H1 (cell line): Measurements from ENCODE around the gene NUDT9. TPM values are rescaled to one million over a fixed set of nuclear protein-coding genes. Genes with fewer than 3 reads are reported as not detected.

Experiments
- ASH2L ChIP-seq: fragments of 200-600, 300-600 bp; sonication (generic); IDR thresholded peaks from one replicate; pipeline ENCODE4 v1.7.1; 2017; ENCODE audit warnings: low read length
- ATF2 ChIP-seq: IDR thresholded peaks from 2 replicates; pipeline ENCODE4 v1.6.1; 2012; ENCODE audit warnings: low read length, inconsistent platforms
- BACH1 ChIP-seq: IDR thresholded peaks from 2 replicates; pipeline ENCODE4 v1.6.1; 2012; ENCODE audit warnings: low read length, improper control_type of control experiment
- BRCA1 ChIP-seq: IDR thresholded peaks from 2 replicates; pipeline ENCODE4 v1.6.1; 2012; ENCODE audit warnings: low read depth, low read length, improper control_type of control experiment
- CBX5 ChIP-seq: fragments of 300-800, 300-1000 bp; sonication (generic); IDR thresholded peaks from 2 replicates; pipeline ENCODE4 v1.7.1; 2016; ENCODE audit warnings: antibody characterized with exemption, low read length, low read depth
- CBX8 ChIP-seq: fragments of 300-800, 300-1000 bp; sonication (generic); IDR thresholded peaks from 2 replicates; pipeline ENCODE4 v1.7.1; 2016; ENCODE audit warnings: low read depth, low read length, borderline replicate concordance
- CREB1 ChIP-seq: IDR thresholded peaks from 2 replicates; pipeline ENCODE4 v1.6.1; 2012; ENCODE audit warnings: inconsistent platforms
- EGR1 ChIP-seq: IDR thresholded peaks from 2 replicates; pipeline ENCODE4 v1.6.1; 2011; ENCODE audit warnings: low read depth, low read length, borderline replicate concordance
- EZH2 ChIP-seq: fragments of 200-600 bp; sonication (generic); IDR thresholded peaks from 2 replicates; pipeline ENCODE4 v1.7.1; 2012; ENCODE audit warnings: low read depth, mild to moderate bottlenecking, moderate library complexity, low read length, inconsistent platforms; ENCODE audit not compliant: severe bottlenecking
- HDAC6 ChIP-seq: IDR thresholded peaks from one replicate; pipeline ENCODE4 v1.7.1; 2012; ENCODE audit warnings: low read depth, mild to moderate bottlenecking, inconsistent platforms, low read length, moderate library complexity
- JUN ChIP-seq: IDR thresholded peaks from 2 replicates; pipeline ENCODE4 v1.6.1; 2011; ENCODE audit warnings: low read depth, mild to moderate bottlenecking, improper control_type of control experiment, low read length
- MAX ChIP-seq: IDR thresholded peaks from 2 replicates; pipeline ENCODE4 v1.6.1; 2012; ENCODE audit warnings: inconsistent platforms
- NANOG ChIP-seq: IDR thresholded peaks from 2 replicates; pipeline ENCODE4 v1.6.1; 2011; ENCODE audit warnings: low read length, low read depth, mild to moderate bottlenecking, inconsistent platforms; ENCODE audit not compliant: insufficient read depth, poor library complexity, severe bottlenecking
- RNF2 ChIP-seq: fragments of 200-900, 300-1000 bp; sonication (generic); IDR thresholded peaks from 2 replicates; pipeline ENCODE4 v1.7.1; 2016; ENCODE audit warnings: borderline replicate concordance, low read depth, mild to moderate bottlenecking, antibody characterized with exemption, low read length; ENCODE audit not compliant: poor library complexity, severe bottlenecking; ENCODE audit errors: missing control alignments
- RXRA ChIP-seq: IDR thresholded peaks from 2 replicates; pipeline ENCODE4 v1.6.1; 2011; ENCODE audit warnings: low read depth, mild to moderate bottlenecking, low read length, moderate library complexity; ENCODE audit not compliant: insufficient read depth
- SAP30 ChIP-seq: fragments of 300-600 bp; sonication (generic); IDR thresholded peaks from 2 replicates; pipeline ENCODE4 v1.7.1; 2012; ENCODE audit warnings: low read length, moderate library complexity, mild to moderate bottlenecking, inconsistent platforms; ENCODE audit not compliant: insufficient read depth, insufficient replicate concordance
- SIRT6 ChIP-seq: IDR thresholded peaks from one replicate; pipeline ENCODE4 v1.7.1; 2012; ENCODE audit warnings: low read length, inconsistent platforms
- SIX5 ChIP-seq: IDR thresholded peaks from 2 replicates; pipeline ENCODE4 v1.6.1; 2011; ENCODE audit warnings: mild to moderate bottlenecking, low read depth, low read length
- SRF ChIP-seq: IDR thresholded peaks from 2 replicates; pipeline ENCODE4 v1.6.1; 2011; ENCODE audit warnings: mild to moderate bottlenecking, low read depth, low read length, moderate library complexity
- YY1 ChIP-seq: IDR thresholded peaks from 2 replicates; pipeline ENCODE4 v1.6.1; 2011; ENCODE audit warnings: low read depth, mild to moderate bottlenecking, low read length
- polyA plus RNA-seq, 7 experiments: library from polyadenylated mRNA; depleted of rRNA in 3 of 7; stranded (reverse) in 5 of 7; unstranded in 2 of 7; fragments of >200 nt in 5 of 7; fragments of 200-250 nt in 2 of 7; gene quantifications; 1 replicate in 5 of 7; 2 replicates in 1 of 7; 4 replicates in 1 of 7; pipeline versions ENCODE4 v1.2.1 to v1.2.3, GENCODE V29; 2011 to 2013; ENCODE audit warnings: missing spikeins in 2 of 7, mixed read lengths in 2 of 7
- total RNA-seq: library from RNA; stranded (reverse); fragmentation: NEBNext Ultra II Directional; extraction: Animal tissue kit (Norgen Biotek cat#: 25700); gene quantifications from 2 replicates; pipeline ENCODE4 v1.2.1, GENCODE V29; 2021
- TF ChIP-seq, protein P1 (sequence below): IDR thresholded peaks from 2 replicates; pipeline ENCODE4 v1.6.1; 2012; ENCODE audit warnings: inconsistent platforms

The NUDT9 gene
- total and polyA plus RNA-seq, 2 of the 8 experiments (the other 6 are each of a cell fraction or from before 2014, with no cell fraction given), result 13.2 to 27.6 TPM

DNA sequence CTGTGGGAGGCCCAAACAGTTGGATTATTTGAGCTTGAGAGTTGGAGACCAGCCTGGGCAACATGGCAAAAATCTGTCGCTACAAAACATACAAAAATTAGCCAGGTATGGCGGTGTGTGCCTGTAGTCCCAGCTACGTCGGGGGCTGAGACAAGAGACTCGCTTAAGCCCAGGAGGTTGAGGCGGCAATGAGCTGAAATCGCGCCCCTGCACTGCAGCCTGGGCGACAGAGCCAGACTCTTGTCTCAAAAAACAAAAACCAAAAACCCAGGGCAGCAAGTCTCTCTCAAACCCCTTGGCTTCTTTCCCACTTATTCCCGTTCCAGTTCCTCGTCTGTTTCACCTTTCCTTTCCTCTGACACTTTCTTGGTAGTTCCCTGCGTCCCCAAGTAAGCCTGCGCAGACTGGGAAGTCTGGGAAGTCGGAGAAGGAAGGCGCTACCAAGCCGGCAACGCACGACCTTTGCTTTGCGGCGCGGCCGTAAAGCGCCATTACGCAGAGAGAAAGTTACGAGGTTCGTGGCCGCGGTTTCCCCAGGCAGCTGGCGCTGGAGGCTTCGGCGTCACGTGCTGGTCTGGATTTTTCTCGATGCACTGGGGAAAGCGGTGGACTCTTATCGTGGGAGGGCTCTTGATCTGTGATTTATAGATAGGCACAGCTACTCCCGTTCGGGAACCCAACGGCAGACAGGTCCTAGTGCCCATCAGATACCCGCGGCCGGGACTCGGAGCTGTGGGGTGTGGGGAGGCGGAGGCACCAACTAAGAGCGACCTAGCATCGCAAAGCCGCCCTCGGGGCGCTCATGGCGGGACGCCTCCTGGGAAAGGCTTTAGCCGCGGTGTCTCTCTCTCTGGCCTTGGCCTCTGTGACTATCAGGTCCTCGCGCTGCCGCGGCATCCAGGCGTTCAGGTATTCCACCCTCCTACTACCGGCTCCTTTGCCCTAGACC, at the start of gene NUDT9 (continued):
- TF ChIP-seq HDAC6, result no peak
- TF ChIP-seq EGR1, result no peak
- peak; percentile 99 for TF ChIP-seq ASH2L
- TF ChIP-seq EZH2, result no peak
- no peak for TF ChIP-seq CBX5
- TF ChIP-seq BRCA1, result no peak
- TF ChIP-seq CREB1, result peak; percentile 66; the same call in 1 of the 2 replicates
- TF ChIP-seq RXRA, result no peak
- no peak for TF ChIP-seq RNF2
- TF ChIP-seq SIRT6, result no peak
- TF ChIP-seq MAX, result peak; percentile 92
- peak; percentile 40; the same call in 1 of the 2 replicates for TF ChIP-seq ATF2
- TF ChIP-seq SRF, result no peak
- no peak for TF ChIP-seq BACH1
- TF ChIP-seq, protein P1, sequence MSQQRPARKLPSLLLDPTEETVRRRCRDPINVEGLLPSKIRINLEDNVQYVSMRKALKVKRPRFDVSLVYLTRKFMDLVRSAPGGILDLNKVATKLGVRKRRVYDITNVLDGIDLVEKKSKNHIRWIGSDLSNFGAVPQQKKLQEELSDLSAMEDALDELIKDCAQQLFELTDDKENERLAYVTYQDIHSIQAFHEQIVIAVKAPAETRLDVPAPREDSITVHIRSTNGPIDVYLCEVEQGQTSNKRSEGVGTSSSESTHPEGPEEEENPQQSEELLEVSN, result peak; percentile 88
- no peak for TF ChIP-seq CBX8
- TF ChIP-seq YY1, result peak; percentile 54
- TF ChIP-seq NANOG, result no peak
- TF ChIP-seq SIX5, result no peak
- no peak for TF ChIP-seq JUN
- peak; percentile 32 for TF ChIP-seq SAP30
